Cortex of kidney (tissue), 1 donor: Measurements from ENCODE around the gene NKX3-2.

Experiments used
- DNase-seq: peaks from one replicate; lab custom pipeline; 2025; lab: John Stamatoyannopoulos, UW

NKX3-2 gene

DNA sequence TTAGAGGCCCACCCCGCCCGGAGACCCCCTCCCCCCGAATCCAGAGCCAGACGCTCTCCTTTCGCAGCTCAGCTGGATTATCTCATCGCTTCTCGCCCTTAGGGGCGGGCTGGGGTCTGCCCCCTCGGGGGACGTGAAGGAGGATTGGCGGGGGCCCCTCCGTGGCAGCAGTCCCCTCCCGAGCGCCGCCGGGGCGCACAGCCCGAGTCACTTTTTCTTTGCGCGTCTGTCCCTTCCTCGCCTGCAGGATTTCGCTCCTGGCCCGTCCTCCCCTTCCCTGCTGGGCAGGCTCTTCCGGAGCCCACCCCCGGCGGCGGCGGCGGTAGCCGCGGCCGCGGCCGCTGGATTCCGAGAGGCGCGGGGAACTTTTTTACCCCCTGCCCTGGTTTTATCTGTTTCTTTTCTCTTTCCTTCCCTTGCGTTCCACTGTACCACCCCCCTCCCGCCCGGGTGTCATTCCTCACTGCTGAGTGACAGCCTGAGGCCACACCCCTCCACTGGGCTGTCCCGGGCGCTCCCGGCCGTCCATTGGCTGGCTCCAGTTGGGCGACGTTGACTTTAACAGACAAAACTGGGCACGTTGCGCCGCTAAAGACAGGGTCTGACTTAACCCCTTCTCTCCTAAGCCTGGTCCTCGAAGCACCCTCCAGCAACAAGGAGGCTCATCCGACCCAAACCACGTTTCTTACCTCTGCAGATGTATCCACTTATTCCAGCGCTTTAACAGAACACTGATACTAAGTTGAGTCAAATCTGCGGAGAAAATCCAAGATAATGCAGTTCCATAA lies 492 bp upstream of the NKX3-2 start:
- DNase-seq, result no peak

DNA sequence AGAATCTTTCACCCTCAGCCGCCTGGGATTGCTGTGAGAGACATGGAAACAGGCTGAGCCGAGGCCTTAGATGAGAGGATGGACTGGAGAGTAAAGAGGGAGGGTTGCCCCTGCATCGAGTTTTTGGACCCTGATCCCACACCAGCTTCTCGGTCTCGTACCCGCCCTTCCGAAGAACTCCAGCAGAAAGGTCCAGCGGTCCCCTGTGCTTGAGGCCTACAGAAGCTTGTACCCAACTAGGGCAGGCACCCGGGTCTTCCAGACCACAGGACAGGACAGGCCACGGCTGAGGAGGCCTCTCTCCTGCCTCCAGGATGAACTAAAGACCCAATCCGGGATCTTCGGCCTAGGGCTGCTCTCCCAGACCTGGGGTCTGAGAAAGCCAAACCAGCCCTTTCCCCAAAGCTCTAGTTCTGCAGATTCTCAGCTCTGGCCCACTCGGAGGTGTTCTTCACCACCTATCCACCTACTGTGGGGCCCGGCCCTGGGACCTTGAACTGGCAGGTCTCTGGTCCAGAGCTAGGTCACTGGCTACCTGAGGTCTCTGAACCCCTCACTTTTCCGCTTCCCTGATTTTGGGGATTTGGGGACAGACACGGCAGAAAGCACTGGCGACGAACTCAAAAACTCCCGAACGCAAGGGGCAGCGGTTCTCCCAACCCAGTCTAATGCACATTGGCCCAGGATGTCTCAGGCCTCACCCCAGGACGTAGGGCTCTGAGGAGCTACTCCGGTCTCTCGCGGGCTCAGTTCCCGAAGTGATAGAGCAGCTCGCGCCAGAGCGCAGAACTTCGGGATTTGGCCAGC lies 1.1 kb downstream of the NKX3-2 start:
- DNase-seq, result no peak

DNA sequence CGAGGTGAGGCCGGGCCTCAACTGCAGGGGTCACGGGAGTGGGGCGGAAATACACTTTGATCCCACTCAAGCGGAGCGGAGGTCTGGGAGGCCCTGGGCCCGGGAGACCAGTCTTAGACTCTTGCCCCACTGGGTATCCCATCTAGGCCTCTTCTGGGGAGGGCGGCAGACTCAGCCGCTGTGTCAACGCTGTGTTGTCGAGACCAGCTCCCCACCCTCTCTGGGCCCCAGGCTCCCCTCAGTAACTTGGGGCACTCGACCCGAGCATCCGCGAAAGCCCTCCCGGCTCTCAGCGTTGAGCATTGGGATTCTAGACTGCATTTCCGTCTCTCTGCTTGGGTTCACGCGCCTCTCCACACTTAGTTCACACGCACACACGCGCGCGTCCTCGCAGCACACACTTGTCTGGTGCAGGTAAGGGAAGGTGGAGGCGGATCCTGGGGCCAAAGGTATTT lies 1.7 kb downstream of the NKX3-2 start:
- DNase-seq, result no peak

DNA sequence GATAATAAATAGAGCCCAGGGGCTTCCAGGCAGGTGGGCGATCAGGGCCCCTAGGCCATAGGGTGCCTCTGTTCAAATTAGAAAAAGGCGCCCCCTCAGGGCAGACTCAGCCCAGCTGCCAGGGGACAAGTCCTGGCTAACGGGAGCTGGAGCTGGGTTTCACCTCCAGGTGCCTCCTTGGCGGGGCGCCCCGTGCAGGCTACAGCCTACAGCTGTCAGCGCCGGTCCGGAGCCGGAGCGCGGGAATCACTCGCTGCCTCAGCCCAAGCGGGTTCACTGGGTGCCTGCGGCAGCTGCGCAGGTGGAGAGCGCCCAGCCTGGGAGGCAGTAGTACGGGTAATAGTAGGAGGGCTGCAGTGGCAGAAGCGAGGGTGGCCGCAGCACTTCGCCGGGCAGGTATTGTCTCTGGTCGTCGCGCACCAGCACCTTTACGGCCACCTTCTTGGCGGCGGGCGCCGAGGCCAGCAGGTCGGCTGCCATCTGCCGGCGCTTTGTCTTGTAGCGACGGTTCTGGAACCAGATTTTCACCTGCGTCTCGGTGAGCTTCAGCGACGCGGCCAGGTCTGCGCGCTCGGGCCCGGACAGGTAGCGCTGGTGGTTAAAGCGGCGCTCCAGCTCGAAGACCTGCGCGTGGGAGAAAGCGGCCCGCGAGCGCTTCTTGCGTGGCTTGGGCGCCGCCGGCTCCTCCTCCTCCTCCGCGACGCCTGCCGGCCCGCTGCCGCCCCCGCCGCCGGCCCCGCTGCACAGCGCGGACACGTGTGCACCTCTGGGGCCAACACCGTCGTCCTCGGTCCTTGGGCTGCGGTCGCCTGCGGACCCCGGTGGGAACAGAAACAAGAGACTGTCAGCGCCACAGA lies 2.4 kb downstream of the NKX3-2 start:
- no peak for DNase-seq

GRCh38 chr4:13541176-13541604 lies 3.1 kb downstream of the NKX3-2 start:
- no peak for DNase-seq

GRCh38 chr4:13540446-13541175 lies 3.7 kb downstream of the NKX3-2 start:
- DNase-seq, result no peak

DNA sequence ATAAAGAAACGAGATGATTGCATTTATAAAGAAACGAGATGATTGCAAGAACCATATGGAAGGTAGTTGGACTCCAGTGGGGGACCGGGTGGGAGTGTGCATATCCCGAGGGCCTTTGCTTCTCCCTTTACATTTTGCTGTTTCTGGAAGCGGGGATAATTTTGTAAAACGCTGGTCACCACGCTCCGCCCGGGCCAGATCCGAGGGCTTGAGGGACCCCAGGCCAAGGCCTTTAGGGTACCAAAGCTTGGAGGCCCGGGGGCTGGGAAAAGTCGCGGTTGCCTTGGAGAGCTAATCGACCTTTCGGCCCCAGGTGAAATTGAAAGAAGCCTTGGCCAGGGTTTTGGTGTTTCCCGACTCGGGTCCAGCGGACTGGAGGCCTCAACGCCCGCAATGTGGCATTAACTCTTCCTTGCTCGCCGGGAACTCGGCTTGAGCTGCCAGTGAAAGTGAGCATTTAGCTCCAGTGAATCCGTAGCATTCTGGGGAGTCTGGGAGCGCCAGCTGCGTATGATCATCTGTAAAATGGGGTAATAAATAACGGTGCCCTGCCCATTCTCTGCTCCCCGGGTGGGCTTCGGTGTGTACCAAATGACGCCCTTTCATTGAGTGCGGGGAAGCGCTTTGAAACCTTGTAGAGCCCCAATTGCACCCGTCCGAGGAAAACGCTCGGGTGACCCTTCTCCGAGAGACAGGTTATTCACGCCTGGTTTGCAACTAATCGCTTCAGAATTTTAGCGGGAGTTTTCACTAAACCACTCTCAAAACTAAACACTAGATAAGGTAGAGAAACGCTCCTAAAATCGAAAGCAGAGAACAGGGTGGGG lies 4.5 kb downstream of the NKX3-2 start:
- no peak for DNase-seq

GRCh38 chr4:13539047-13539618 lies 5.2 kb downstream of the NKX3-2 start:
- DNase-seq, result no peak

- no peak for DNase-seq
Measured at GRCh38 chr4:13538427-13538973, 5.8 kb downstream of the NKX3-2 start.

DNA sequence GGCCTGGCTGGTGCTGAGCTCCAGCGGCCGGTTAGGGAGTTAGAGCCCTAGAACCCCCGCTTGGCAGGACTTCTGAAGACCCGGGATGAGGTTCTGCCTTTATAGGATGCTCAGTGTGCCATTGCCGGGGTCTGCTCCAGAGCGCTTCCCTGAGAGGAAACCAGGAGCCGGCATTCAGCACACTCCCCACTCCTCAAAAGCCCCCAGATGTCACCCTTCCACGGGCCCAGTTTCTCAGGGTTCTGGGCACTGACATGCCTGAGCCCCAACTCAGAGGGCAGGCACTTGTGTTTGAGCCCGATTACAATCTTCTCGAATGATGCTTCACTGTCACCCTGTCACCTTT lies 6.5 kb downstream of the NKX3-2 start:
- DNase-seq, result no peak

DNA sequence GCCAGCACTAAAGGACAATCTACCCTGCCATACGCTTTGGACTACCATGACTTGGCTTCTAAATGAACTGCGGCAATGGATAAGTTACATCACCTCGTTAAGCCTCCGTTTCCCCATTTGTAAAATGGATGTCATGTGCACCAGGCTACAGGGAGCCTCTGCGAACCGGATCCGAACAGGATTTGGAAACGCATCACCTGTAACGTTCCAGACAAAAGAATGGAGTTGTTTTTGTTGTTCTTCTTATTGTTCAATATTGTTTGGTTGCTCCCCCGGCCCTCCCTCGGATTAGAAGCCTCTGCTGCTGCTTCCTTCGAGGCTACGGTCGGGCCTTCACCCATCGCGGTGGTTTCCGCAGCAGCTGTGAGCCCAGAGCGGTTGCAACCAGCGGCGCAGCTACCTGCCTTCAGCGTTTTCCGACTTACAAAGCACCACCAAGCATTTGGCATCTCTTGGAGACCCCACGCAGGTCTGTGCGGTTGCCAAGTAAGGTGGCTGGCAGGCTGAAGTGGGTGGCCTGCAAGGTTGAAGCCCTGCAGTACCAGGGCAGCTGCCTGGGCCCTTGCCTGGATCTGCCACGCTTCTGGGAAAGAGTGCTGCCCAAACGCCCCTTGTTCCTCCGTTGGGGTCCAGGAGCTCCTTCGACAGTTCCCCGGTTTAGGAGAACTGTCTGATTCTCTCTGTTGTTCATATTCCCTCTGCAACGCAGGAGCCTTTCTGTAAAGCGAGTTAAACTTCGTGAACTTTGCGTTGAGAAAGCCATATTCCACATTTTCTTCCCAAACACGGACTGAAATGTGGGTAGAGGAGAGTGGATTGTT lies 7.1 kb downstream of the NKX3-2 start:
- no peak for DNase-seq

DNA sequence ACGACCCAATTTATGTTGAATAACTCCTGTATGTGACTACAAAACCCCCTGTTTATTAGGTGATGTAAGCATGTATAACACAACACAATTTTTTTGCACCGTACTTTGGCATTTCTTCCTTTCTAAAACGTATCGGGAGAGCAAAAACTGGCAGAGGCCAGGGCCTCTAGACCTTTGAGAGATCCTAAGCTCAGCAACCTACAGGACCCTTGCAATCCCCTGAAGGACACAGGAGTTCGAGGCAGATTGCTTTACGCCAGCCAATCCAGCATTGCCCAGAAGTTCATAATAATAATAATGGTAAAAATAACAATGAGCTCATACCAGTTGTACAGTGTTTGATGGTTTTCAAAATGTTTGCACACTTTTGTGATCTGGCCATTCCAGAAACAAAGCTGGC lies 7.7 kb downstream of the NKX3-2 start:
- no peak for DNase-seq

GRCh38 chr4:13535708-13536361 lies 8.5 kb downstream of the NKX3-2 start:
- DNase-seq, result no peak

- no peak for DNase-seq
Measured at GRCh38 chr4:13535118-13535517, 9.2 kb downstream of the NKX3-2 start.

- DNase-seq, result no peak
Measured at GRCh38 chr4:13534344-13535063, 9.8 kb downstream of the NKX3-2 start.

DNA sequence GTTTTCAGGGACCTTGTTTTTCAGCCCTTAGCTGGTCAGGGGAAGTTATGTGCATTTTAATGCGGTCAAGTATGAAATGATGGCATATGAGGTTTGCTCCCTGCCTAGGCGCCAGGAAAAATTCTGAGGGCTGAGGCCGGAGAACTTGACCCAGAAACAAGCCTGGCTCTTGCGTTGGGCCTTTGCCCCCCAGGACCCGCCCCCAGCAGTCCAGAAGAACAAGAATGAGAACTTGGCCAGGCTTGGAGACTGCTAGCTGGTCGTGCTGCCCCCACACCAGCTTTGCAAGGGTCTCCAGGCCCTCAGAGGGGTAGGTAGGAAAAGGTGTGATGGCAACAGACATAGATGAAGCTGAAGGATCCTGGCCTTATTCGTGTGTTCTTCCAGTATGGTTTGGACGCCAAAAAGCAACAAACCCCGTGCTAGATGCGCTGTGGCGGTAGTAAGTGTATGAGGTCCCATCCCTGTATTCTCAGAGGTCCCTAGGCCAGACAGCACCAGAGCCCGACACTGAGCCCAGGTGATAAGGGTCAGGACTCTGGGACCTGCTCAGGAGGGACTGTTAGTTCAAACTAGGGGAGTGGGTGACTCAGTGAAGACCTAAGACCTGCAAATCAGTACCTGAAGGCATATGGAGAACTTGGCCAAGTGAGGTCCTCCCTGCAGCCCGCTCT lies 10.5 kb downstream of the NKX3-2 start:
- DNase-seq, result no peak

- DNase-seq, result no peak
Measured at GRCh38 chr4:13531625-13531998, 12.7 kb downstream of the NKX3-2 start.
